PFSK-1 (cell line): ENCODE measurements around the gene S100G.

Experiments
- FOXP2 ChIP-seq: optimal IDR thresholded peaks from 2 replicates; pipeline ENCODE3; 2011; ENCODE audit warnings: borderline replicate concordance, control low read depth, inconsistent platforms; ENCODE audit not compliant: insufficient read depth; ENCODE audit errors: extremely low read length, extremely low read depth
- POLR2AphosphoS5 ChIP-seq: IDR thresholded peaks from 2 replicates; pipeline ENCODE4 v1.6.1; 2012; ENCODE audit warnings: low read depth, mild to moderate bottlenecking, control low read depth, low read length, moderate library complexity
- SIN3A ChIP-seq: IDR thresholded peaks from 2 replicates; pipeline ENCODE4 v1.6.1; 2012; ENCODE audit warnings: mild to moderate bottlenecking, low read length, moderate library complexity, borderline replicate concordance; ENCODE audit not compliant: insufficient read depth
- TAF1 ChIP-seq: IDR thresholded peaks from 2 replicates; pipeline ENCODE4 v1.6.1; 2012; ENCODE audit warnings: low read length, control low read depth, borderline replicate concordance; ENCODE audit not compliant: insufficient read depth
- TF ChIP-seq, protein P1 (sequence below), 2 experiments: IDR thresholded peaks; 2 replicates each; pipeline versions ENCODE4 v1.6.1 to v1.8.0; 2011 to 2012; ENCODE audit warnings: low read depth in 2 of 2, low read length in 2 of 2, control low read depth in 1 of 2, inconsistent platforms in 1 of 2, mild to moderate bottlenecking in 1 of 2, moderate library complexity in 1 of 2; ENCODE audit not compliant: insufficient read depth in 1 of 2

S100G gene

DNA sequence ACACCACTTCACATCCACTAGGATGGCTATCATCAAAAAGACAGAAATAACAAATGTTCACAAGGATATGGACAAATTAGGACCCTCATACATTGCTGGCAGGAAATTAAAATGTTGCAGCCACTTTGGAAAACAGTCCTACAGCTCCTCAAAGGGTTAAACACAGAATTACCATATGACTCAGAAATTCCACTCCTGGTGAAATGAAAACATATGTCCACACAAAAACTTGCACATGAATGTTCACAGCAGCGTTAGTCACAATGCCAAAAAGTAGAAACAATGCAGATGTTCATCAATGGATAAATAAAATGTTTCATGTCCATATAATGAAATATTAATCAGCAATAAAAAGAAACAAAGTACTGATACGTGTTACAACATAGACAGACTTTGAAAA is 15.1 kb downstream of the S100G start:
- TF ChIP-seq, protein P1, sequence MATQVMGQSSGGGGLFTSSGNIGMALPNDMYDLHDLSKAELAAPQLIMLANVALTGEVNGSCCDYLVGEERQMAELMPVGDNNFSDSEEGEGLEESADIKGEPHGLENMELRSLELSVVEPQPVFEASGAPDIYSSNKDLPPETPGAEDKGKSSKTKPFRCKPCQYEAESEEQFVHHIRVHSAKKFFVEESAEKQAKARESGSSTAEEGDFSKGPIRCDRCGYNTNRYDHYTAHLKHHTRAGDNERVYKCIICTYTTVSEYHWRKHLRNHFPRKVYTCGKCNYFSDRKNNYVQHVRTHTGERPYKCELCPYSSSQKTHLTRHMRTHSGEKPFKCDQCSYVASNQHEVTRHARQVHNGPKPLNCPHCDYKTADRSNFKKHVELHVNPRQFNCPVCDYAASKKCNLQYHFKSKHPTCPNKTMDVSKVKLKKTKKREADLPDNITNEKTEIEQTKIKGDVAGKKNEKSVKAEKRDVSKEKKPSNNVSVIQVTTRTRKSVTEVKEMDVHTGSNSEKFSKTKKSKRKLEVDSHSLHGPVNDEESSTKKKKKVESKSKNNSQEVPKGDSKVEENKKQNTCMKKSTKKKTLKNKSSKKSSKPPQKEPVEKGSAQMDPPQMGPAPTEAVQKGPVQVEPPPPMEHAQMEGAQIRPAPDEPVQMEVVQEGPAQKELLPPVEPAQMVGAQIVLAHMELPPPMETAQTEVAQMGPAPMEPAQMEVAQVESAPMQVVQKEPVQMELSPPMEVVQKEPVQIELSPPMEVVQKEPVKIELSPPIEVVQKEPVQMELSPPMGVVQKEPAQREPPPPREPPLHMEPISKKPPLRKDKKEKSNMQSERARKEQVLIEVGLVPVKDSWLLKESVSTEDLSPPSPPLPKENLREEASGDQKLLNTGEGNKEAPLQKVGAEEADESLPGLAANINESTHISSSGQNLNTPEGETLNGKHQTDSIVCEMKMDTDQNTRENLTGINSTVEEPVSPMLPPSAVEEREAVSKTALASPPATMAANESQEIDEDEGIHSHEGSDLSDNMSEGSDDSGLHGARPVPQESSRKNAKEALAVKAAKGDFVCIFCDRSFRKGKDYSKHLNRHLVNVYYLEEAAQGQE (IDR thresholded peaks at IDR 0.05; ENCODE audit: insufficient read depth in 1 of 2, low read depth in 2 of 2, low read length in 2 of 2), result no peak
- TF ChIP-seq SIN3A (no peak), TAF1 (no peak), FOXP2 (no peak), POLR2AphosphoS5 (no peak)

DNA sequence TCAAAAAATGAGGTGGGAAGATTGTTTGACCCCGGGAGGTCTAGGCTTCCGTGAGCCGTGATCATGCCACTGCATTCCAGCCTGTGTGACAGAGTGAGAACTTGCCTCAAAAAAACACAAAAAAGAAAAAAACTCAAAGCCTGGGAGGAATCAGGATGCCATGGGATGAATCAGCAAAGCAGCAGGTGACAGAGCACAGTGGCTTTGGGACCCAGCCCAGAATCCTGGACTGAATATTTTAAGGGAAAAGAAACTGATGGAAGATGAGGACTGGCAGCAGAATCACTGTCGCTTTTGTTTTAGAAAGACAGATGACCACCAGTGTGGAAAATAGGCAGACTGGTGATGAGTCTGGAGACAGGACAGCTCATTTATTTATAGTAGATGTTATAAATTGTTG is 16.6 kb downstream of the S100G start:
- TF ChIP-seq, protein P1 (IDR thresholded peaks at IDR 0.05; ENCODE audit: insufficient read depth in 1 of 2, low read depth in 2 of 2, low read length in 2 of 2), result no peak
- no peak for TF ChIP-seq POLR2AphosphoS5
- no peak for TF ChIP-seq FOXP2

DNA sequence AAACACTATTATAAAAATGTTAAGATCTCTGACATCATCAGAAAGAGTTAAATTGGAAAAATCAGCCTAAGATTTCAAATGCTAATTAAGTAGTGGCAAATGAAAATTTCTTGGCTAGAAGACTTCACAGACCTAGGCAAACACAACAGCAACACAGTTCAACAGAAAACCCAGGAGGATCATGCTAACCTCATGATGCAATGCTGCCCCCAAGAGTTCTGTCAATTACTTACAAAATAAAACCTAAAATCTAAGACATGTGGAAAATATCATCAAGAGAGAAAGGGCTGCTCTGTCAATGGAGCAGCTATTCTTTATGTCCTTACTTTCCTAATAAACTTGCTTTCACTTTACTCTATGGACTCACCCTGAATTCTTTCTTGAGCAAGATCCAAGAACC is 21.0 kb downstream of the S100G start:
- TF ChIP-seq TAF1 (no peak), SIN3A (no peak), POLR2AphosphoS5 (no peak), FOXP2 (no peak)
- TF ChIP-seq, protein P1 (IDR thresholded peaks at IDR 0.05; ENCODE audit: insufficient read depth in 1 of 2, low read depth in 2 of 2, low read length in 2 of 2), result no peak

DNA sequence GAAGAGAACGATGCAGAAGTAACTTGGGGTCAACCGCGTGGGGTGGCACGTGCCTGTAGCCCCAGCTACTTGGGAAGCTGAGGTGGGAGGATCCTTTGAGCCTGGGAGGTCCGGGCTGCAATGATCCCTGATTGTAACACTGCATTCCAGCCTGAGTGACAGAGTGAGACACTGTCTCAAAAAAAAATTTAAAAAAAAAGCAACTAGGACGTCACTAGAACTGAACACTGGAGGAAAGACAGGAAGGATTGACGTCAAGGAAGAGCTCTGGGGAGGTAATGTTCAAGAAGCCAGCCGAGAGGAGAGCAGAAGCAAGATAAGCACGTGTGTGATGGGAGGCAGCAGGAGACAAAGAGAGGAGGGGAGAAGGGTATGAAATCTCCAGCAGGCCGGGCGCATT is 28.7 kb downstream of the S100G start:
- TF ChIP-seq FOXP2 (no peak), SIN3A (no peak), TAF1 (no peak), POLR2AphosphoS5 (no peak)
- TF ChIP-seq, protein P1 (IDR thresholded peaks at IDR 0.05; ENCODE audit: insufficient read depth in 1 of 2, low read depth in 2 of 2, low read length in 2 of 2), result no peak

DNA sequence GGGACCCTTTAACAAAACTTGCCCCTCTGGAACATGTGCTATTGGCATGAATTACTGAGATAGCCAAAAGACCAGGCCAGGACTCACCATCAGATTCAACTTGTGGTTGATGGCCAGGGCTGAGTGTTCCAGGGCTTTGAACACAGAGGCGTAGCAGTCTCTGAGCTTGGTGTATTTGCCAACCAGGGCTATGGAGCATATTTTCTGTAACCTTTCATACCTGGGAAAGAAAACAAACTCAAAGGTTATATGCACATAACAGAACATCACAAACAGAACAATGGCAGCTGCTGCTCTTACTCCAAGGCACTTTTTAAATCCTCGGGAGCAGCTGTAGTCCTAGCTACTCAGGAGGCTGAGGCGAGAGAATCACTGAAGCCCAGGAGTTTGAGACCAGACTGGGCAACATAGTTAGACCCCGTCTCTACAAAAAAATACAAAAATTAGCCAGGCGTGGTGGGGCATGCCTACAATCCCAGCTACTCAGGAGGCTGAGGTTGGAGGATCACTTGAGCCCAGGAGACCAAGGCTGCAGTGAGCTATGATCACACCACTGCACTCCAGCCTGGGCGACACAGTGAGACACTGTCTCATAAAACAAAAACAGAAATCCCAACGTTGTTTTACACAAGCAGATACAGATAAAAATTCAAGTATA is 33.2 kb downstream of the S100G start:
- TF ChIP-seq, protein P1 (IDR thresholded peaks at IDR 0.05; ENCODE audit: insufficient read depth in 1 of 2, low read depth in 2 of 2, low read length in 2 of 2), result no peak
- TF ChIP-seq SIN3A (no peak), FOXP2 (no peak), TAF1 (no peak), POLR2AphosphoS5 (no peak)
